Measurements from ENCODE around the gene MUC3A. TPM values are rescaled to one million over a fixed set of nuclear protein-coding genes. Genes with fewer than 3 reads are reported as not detected.
"Not testable (repeated sequence)": the region's sequence is repeated elsewhere in the genome, so short reads cannot be mapped to it uniquely, and the experiment has no call there.

The MUC3A gene
- total RNA-seq, 1 donor from 2014 or later = not detected

GRCh38 chr7:100984241-100984918 is 35.0 kb downstream of the MUC3A start:
- H3K4me1 ChIP-seq (ENCODE audit: control insufficient read depth in 3 of 3, insufficient read depth in 3 of 3, low read length in 3 of 3); H3K27ac ChIP-seq (ENCODE audit: low read depth, low read length); H3K9me3 ChIP-seq (ENCODE audit: control insufficient read depth in 3 of 3, low read length in 3 of 3); H3K4me3 ChIP-seq (ENCODE audit: low read length in 3 of 3); H3K9ac ChIP-seq (ENCODE audit: low read depth in 1 of 3, low read length in 3 of 3); H3K27me3 ChIP-seq (ENCODE audit: control insufficient read depth in 3 of 3, insufficient read depth in 3 of 3, low read length in 3 of 3); H3K36me3 ChIP-seq (ENCODE audit: control insufficient read depth in 3 of 3, insufficient read depth in 3 of 3, low read length in 3 of 3): not testable (repeated sequence)

- not testable (repeated sequence) for H3K27me3 ChIP-seq (ENCODE audit: control insufficient read depth in 3 of 3, insufficient read depth in 3 of 3, low read length in 3 of 3); H3K36me3 ChIP-seq (ENCODE audit: control insufficient read depth in 3 of 3, insufficient read depth in 3 of 3, low read length in 3 of 3); H3K4me1 ChIP-seq (ENCODE audit: control insufficient read depth in 3 of 3, insufficient read depth in 3 of 3, low read length in 3 of 3); H3K4me3 ChIP-seq (ENCODE audit: low read length in 3 of 3); H3K27ac ChIP-seq (ENCODE audit: low read depth, low read length); H3K9ac ChIP-seq (ENCODE audit: low read depth in 1 of 3, low read length in 3 of 3); H3K9me3 ChIP-seq (ENCODE audit: control insufficient read depth in 3 of 3, low read length in 3 of 3)
These were observed 35.9 kb downstream of the MUC3A start for GRCh38 chr7:100985033-100985797.

GRCh38 chr7:100991631-100992030 is 42.3 kb downstream of the MUC3A start:
- H3K27me3 ChIP-seq (ENCODE audit: control insufficient read depth in 3 of 3, insufficient read depth in 3 of 3, low read length in 3 of 3) = peaks cover 0 to 5% (median 0%) of the 10 kb centered on the region in 3 donors
- no peak overlapping the region for H3K27ac ChIP-seq (ENCODE audit: low read depth, low read length)
- no peak overlapping the region for H3K4me3 ChIP-seq (ENCODE audit: low read length in 3 of 3)
- H3K9ac ChIP-seq (ENCODE audit: low read depth in 1 of 3, low read length in 3 of 3) = no peak overlapping the region
- H3K9me3 ChIP-seq (ENCODE audit: control insufficient read depth in 3 of 3, low read length in 3 of 3) = no peaks in the 10 kb centered on the region
- H3K4me1 ChIP-seq (ENCODE audit: control insufficient read depth in 3 of 3, insufficient read depth in 3 of 3, low read length in 3 of 3) = no peaks in the 10 kb centered on the region
- no peaks in the 10 kb centered on the region for H3K36me3 ChIP-seq (ENCODE audit: control insufficient read depth in 3 of 3, insufficient read depth in 3 of 3, low read length in 3 of 3)

- not testable (repeated sequence) for H3K36me3 ChIP-seq (ENCODE audit: control insufficient read depth in 3 of 3, insufficient read depth in 3 of 3, low read length in 3 of 3); H3K27me3 ChIP-seq (ENCODE audit: control insufficient read depth in 3 of 3, insufficient read depth in 3 of 3, low read length in 3 of 3); H3K4me3 ChIP-seq (ENCODE audit: low read length in 3 of 3); H3K9me3 ChIP-seq (ENCODE audit: control insufficient read depth in 3 of 3, low read length in 3 of 3); H3K27ac ChIP-seq (ENCODE audit: low read depth, low read length); H3K9ac ChIP-seq (ENCODE audit: low read depth in 1 of 3, low read length in 3 of 3); H3K4me1 ChIP-seq (ENCODE audit: control insufficient read depth in 3 of 3, insufficient read depth in 3 of 3, low read length in 3 of 3)
These were observed 42.9 kb downstream of the MUC3A start for GRCh38 chr7:100992280-100992679.

- not testable (repeated sequence) for H3K27ac ChIP-seq (ENCODE audit: low read depth, low read length); H3K27me3 ChIP-seq (ENCODE audit: control insufficient read depth in 3 of 3, insufficient read depth in 3 of 3, low read length in 3 of 3); H3K4me3 ChIP-seq (ENCODE audit: low read length in 3 of 3); H3K9ac ChIP-seq (ENCODE audit: low read depth in 1 of 3, low read length in 3 of 3); H3K9me3 ChIP-seq (ENCODE audit: control insufficient read depth in 3 of 3, low read length in 3 of 3); H3K36me3 ChIP-seq (ENCODE audit: control insufficient read depth in 3 of 3, insufficient read depth in 3 of 3, low read length in 3 of 3); H3K4me1 ChIP-seq (ENCODE audit: control insufficient read depth in 3 of 3, insufficient read depth in 3 of 3, low read length in 3 of 3)
These were observed 45.3 kb downstream of the MUC3A start for GRCh38 chr7:100994671-100995070.

GRCh38 chr7:100998530-100998929 is 49.2 kb downstream of the MUC3A start:
- H3K4me1 ChIP-seq (ENCODE audit: control insufficient read depth in 3 of 3, insufficient read depth in 3 of 3, low read length in 3 of 3); H3K36me3 ChIP-seq (ENCODE audit: control insufficient read depth in 3 of 3, insufficient read depth in 3 of 3, low read length in 3 of 3); H3K27ac ChIP-seq (ENCODE audit: low read depth, low read length); H3K27me3 ChIP-seq (ENCODE audit: control insufficient read depth in 3 of 3, insufficient read depth in 3 of 3, low read length in 3 of 3); H3K9ac ChIP-seq (ENCODE audit: low read depth in 1 of 3, low read length in 3 of 3); H3K9me3 ChIP-seq (ENCODE audit: control insufficient read depth in 3 of 3, low read length in 3 of 3); H3K4me3 ChIP-seq (ENCODE audit: low read length in 3 of 3): not testable (repeated sequence)

- H3K9ac ChIP-seq (ENCODE audit: low read depth in 1 of 3, low read length in 3 of 3); H3K4me3 ChIP-seq (ENCODE audit: low read length in 3 of 3); H3K27me3 ChIP-seq (ENCODE audit: control insufficient read depth in 3 of 3, insufficient read depth in 3 of 3, low read length in 3 of 3); H3K4me1 ChIP-seq (ENCODE audit: control insufficient read depth in 3 of 3, insufficient read depth in 3 of 3, low read length in 3 of 3); H3K27ac ChIP-seq (ENCODE audit: low read depth, low read length); H3K9me3 ChIP-seq (ENCODE audit: control insufficient read depth in 3 of 3, low read length in 3 of 3); H3K36me3 ChIP-seq (ENCODE audit: control insufficient read depth in 3 of 3, insufficient read depth in 3 of 3, low read length in 3 of 3): not testable (repeated sequence)
These were observed 50.0 kb downstream of the MUC3A start for GRCh38 chr7:100999334-100999733.

- H3K9me3 ChIP-seq (ENCODE audit: control insufficient read depth in 3 of 3, low read length in 3 of 3); H3K4me3 ChIP-seq (ENCODE audit: low read length in 3 of 3); H3K4me1 ChIP-seq (ENCODE audit: control insufficient read depth in 3 of 3, insufficient read depth in 3 of 3, low read length in 3 of 3); H3K27me3 ChIP-seq (ENCODE audit: control insufficient read depth in 3 of 3, insufficient read depth in 3 of 3, low read length in 3 of 3); H3K27ac ChIP-seq (ENCODE audit: low read depth, low read length); H3K9ac ChIP-seq (ENCODE audit: low read depth in 1 of 3, low read length in 3 of 3); H3K36me3 ChIP-seq (ENCODE audit: control insufficient read depth in 3 of 3, insufficient read depth in 3 of 3, low read length in 3 of 3): not testable (repeated sequence)
These were observed 50.7 kb downstream of the MUC3A start for GRCh38 chr7:101000025-101000424.

GRCh38 chr7:101002333-101002732 is 53.0 kb downstream of the MUC3A start:
- H3K36me3 ChIP-seq (ENCODE audit: control insufficient read depth in 3 of 3, insufficient read depth in 3 of 3, low read length in 3 of 3); H3K9me3 ChIP-seq (ENCODE audit: control insufficient read depth in 3 of 3, low read length in 3 of 3); H3K9ac ChIP-seq (ENCODE audit: low read depth in 1 of 3, low read length in 3 of 3); H3K27me3 ChIP-seq (ENCODE audit: control insufficient read depth in 3 of 3, insufficient read depth in 3 of 3, low read length in 3 of 3); H3K4me1 ChIP-seq (ENCODE audit: control insufficient read depth in 3 of 3, insufficient read depth in 3 of 3, low read length in 3 of 3); H3K4me3 ChIP-seq (ENCODE audit: low read length in 3 of 3); H3K27ac ChIP-seq (ENCODE audit: low read depth, low read length): not testable (repeated sequence)

GRCh38 chr7:101007361-101007760 is 58.0 kb downstream of the MUC3A start:
- H3K4me3 ChIP-seq (ENCODE audit: low read length in 3 of 3); H3K27me3 ChIP-seq (ENCODE audit: control insufficient read depth in 3 of 3, insufficient read depth in 3 of 3, low read length in 3 of 3); H3K9me3 ChIP-seq (ENCODE audit: control insufficient read depth in 3 of 3, low read length in 3 of 3); H3K36me3 ChIP-seq (ENCODE audit: control insufficient read depth in 3 of 3, insufficient read depth in 3 of 3, low read length in 3 of 3); H3K4me1 ChIP-seq (ENCODE audit: control insufficient read depth in 3 of 3, insufficient read depth in 3 of 3, low read length in 3 of 3); H3K9ac ChIP-seq (ENCODE audit: low read depth in 1 of 3, low read length in 3 of 3); H3K27ac ChIP-seq (ENCODE audit: low read depth, low read length): not testable (repeated sequence)

Measured in skeletal muscle tissue (tissue), 4 donors.